Right atrium auricular region (tissue), 2 donors: ENCODE data around the gene ADGB. TPM values are rescaled to one million over a fixed set of nuclear protein-coding genes. Genes with fewer than 3 reads are reported as not detected.

Experiments used
- DNase-seq: peaks from one replicate; pipeline ENCODE4 v3.0.0-alpha.2; 2019; ENCODE audit warnings: low spot score
- H3K27ac ChIP-seq, 2 donors: fragments of 200-600 bp; sonication (generic); 1 replicate in 1 of 2; 2 replicates in 1 of 2; pipeline ENCODE4 v1.5.1; 2016 to 2019
- H3K27me3 ChIP-seq, 2 donors: fragments of 200-600 bp; sonication (generic); one replicate each; pipeline versions ENCODE4 v1.5.1 to v1.6.0; 2017 to 2019
- H3K36me3 ChIP-seq: fragments of 200-600 bp; sonication (generic); one replicate; pipeline ENCODE4 v1.5.1; 2016
- H3K4me1 ChIP-seq, 2 donors: fragments of 200-600 bp; sonication (generic); one replicate each; pipeline versions ENCODE4 v1.5.1 to v1.6.0; 2017 to 2019
- H3K4me3 ChIP-seq, 2 donors: fragments of 200-600 bp; sonication (generic); 1 replicate in 1 of 2; 2 replicates in 1 of 2; pipeline ENCODE4 v1.5.1; 2017 to 2019; ENCODE audit warnings: mild to moderate bottlenecking in 1 of 2, moderate library complexity in 1 of 2
- H3K9me3 ChIP-seq, 2 donors: fragments of 200-600 bp; sonication (generic); one replicate each; pipeline ENCODE4 v1.5.1; 2019
- total RNA-seq, 2 donors: library from RNA; depleted of rRNA; stranded (reverse); fragments of >200 nt; gene quantifications; one replicate each; pipeline ENCODE4 v1.1.0, GENCODE V29; 2016
- TF ChIP-seq, protein P1 (sequence below), 2 donors: fragments of 200-600 bp; sonication (generic); IDR thresholded peaks; one replicate each; pipeline ENCODE4 v1.5.1; 2019; ENCODE audit warnings: antibody characterized with exemption in 2 of 2

ADGB gene
- total RNA-seq, 2 donors from 2014 or later: not detected

DNA sequence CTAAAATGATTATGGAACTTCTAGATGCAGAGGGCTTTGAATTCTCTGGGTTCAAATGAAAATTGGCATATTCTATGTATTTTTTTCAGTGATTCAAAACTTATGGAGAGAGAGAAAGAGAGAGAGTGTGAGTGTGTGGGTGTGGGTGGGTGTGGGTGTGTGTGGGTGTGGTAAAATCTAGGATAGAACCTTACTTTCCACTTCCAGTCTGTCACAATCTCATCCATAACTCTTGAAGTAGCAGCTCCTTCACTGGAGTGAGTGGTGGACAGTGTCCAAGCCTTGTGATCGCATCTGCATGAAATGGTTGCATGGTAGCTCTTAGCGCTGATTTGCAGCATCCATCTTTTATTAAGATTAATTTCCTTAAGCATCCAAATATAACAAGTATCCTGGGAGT is 37.7 kb downstream of the ADGB start:
- no peak overlapping the region for H3K27ac ChIP-seq
- no peaks in the 10 kb centered on the region for H3K36me3 ChIP-seq
- H3K4me3 ChIP-seq: no peak overlapping the region
- H3K4me1 ChIP-seq: no peaks in the 10 kb centered on the region
- no peaks in the 10 kb centered on the region for H3K9me3 ChIP-seq
- DNase-seq: no peak
- TF ChIP-seq, protein P1, sequence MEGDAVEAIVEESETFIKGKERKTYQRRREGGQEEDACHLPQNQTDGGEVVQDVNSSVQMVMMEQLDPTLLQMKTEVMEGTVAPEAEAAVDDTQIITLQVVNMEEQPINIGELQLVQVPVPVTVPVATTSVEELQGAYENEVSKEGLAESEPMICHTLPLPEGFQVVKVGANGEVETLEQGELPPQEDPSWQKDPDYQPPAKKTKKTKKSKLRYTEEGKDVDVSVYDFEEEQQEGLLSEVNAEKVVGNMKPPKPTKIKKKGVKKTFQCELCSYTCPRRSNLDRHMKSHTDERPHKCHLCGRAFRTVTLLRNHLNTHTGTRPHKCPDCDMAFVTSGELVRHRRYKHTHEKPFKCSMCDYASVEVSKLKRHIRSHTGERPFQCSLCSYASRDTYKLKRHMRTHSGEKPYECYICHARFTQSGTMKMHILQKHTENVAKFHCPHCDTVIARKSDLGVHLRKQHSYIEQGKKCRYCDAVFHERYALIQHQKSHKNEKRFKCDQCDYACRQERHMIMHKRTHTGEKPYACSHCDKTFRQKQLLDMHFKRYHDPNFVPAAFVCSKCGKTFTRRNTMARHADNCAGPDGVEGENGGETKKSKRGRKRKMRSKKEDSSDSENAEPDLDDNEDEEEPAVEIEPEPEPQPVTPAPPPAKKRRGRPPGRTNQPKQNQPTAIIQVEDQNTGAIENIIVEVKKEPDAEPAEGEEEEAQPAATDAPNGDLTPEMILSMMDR (IDR thresholded peaks at IDR 0.05): no peak
- no peaks in the 10 kb centered on the region for H3K27me3 ChIP-seq

DNA sequence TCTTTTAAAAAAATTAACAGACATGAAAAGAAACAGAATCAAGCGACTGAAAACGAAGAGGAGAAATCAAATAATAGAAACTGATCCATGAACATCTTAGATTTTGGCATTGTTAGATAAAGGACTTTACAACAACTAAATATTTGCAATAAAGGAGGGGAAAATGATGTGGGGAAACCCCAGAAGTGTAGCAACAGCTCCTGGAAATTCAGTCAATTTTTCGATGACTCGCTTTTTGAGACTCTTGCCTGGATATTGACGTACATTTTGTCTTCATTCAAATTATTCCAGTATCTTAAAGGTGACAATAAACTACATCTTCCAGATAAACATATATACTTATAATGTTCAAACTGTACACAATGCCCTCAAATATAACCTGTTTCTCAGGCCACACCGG is 44.1 kb downstream of the ADGB start:
- Histone ChIP-seq H3K9me3 (no peaks in the 10 kb centered on the region), H3K27ac (no peak overlapping the region), H3K27me3 (no peaks in the 10 kb centered on the region), H3K36me3 (no peaks in the 10 kb centered on the region), H3K4me1 (no peaks in the 10 kb centered on the region), H3K4me3 (no peak overlapping the region)
- TF ChIP-seq, protein P1 (IDR thresholded peaks at IDR 0.05): no peak
- no peak for DNase-seq

DNA sequence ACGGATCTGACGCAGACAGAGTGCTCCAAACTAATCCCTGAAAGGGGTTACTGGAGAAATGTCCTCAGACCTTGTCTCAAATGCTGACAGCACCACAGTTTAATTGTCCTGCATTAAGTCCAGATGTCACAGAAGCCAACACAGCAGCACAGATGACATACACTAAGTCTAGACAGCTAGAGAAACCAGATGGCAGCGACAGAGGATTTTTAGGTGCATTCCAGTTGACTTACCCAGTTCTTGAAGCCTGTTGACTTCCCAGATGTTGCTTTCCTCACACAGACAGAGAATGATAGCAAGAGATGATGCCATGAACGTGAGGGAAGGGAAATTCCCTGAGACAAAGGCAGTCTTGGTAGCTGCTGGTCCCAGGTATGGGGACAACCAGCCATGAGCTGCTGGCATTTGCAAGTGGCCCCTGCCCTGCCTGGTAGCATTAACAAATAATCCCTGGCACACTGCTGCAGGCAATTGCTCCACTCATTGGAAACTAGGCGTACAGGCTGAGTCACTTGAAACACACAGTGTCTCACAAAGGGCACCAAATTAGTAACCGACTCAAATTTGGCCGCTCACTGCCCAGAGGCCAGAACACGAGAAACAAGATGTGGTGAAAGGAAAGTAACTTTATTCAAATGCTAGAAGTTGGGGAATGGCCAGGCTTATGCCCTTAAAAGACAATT is 52.2 kb downstream of the ADGB start:
- TF ChIP-seq, protein P1 (IDR thresholded peaks at IDR 0.05): no peak
- H3K36me3 ChIP-seq: no peaks in the 10 kb centered on the region

DNA sequence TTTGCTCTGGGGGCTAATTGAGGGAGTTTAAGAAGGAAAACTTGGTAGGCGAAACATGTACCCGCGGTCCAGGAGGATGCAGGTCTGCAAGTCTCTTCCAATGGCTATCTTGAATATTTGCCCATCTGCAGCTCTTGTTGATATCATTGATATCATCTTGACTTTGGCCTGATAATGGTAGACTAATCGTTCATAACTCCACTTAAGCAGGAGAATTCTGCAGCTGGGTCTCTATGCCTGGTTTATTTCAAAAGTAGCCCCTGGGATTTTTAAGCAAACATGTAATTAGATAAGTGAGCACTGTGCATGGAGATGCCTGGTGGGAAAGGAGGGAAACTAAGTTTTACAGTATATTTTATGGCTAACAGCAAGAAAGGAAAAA is 52.7 kb downstream of the ADGB start:
- Histone ChIP-seq H3K4me1 (no peaks in the 10 kb centered on the region), H3K36me3 (no peaks in the 10 kb centered on the region), H3K4me3 (no peak overlapping the region), H3K27ac (no peak overlapping the region), H3K9me3 (no peaks in the 10 kb centered on the region), H3K27me3 (no peaks in the 10 kb centered on the region)
- no peak for DNase-seq
- TF ChIP-seq, protein P1 (IDR thresholded peaks at IDR 0.05): no peak

More for the DNA sequence above, 52.2 kb downstream of the ADGB start:
- no peak overlapping the region for H3K27ac ChIP-seq
- H3K4me1 ChIP-seq: no peaks in the 10 kb centered on the region
- no peak overlapping the region for H3K4me3 ChIP-seq
- H3K27me3 ChIP-seq: no peaks in the 10 kb centered on the region
- H3K9me3 ChIP-seq: no peaks in the 10 kb centered on the region
- DNase-seq: no peak

DNA sequence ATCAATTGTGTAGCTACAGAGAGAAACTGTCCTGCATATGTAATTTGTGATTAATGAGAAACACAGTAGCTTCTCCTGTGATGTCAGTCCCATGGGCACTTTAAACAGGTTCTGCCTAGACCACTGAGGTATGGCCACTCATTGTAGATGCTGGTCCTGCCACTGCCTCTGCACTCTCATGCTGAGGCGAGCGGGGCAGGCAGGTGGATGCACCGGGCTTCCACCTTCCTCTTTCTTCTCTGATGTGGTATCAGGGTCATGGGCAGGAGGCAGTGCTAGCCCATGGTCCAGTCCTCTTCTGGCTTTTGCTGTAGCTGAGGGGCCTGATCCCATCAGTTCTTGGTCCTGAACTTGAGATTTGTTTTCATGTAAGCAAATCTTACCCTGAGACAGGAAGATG is 58.7 kb downstream of the ADGB start:
- H3K4me3 ChIP-seq: no peak overlapping the region
- no peaks in the 10 kb centered on the region for H3K4me1 ChIP-seq
- H3K27ac ChIP-seq: no peak overlapping the region
- TF ChIP-seq, protein P1 (IDR thresholded peaks at IDR 0.05): no peak
- H3K36me3 ChIP-seq: no peaks in the 10 kb centered on the region
- no peaks in the 10 kb centered on the region for H3K9me3 ChIP-seq
- no peaks in the 10 kb centered on the region for H3K27me3 ChIP-seq
- DNase-seq: no peak

DNA sequence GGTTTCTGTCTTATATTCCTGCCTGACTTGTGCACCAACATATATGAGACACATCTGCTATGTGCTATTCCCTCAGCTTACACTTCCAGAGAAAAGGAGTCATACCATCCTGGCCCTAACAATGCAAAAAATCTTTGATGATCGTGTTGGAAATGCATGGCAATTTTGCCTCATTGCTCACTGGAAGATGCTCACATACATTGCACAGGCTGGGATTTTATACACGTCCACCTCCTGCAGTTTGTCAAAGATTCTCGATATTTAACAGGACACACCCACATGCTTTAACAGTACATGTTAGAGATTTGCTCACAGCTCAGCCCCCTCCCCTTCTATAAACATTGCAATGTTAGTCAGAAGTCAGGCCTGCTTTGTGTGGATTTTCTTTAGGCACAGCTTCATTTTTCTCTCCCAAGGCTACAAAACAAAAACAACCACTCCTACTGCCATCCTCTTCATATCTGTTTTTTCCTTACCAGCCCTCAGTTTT is 66.1 kb downstream of the ADGB start:
- no peaks in the 10 kb centered on the region for H3K36me3 ChIP-seq
- TF ChIP-seq, protein P1 (IDR thresholded peaks at IDR 0.05): no peak
- no peak for DNase-seq

More for the DNA sequence above, 66.1 kb downstream of the ADGB start:
- Histone ChIP-seq H3K4me1 (no peaks in the 10 kb centered on the region), H3K27ac (no peak overlapping the region), H3K9me3 (no peaks in the 10 kb centered on the region), H3K4me3 (no peak overlapping the region), H3K27me3 (no peaks in the 10 kb centered on the region)
